Body of pancreas (tissue), 4 donors: ENCODE data around the gene SCAF11. TPM values are rescaled to one million over a fixed set of nuclear protein-coding genes. Genes with fewer than 3 reads are reported as not detected.

Experiments used
- ATAC-seq: fragments of 150-250 bp; one replicate; pipeline ENCODE4 v1.9.1; 2016
- DNase-seq, 4 donors: peaks; one replicate each; pipeline ENCODE4 v3.0.0-alpha.2; 2019
- H3K27ac ChIP-seq, 4 donors: fragments of 200-600 bp; sonication (generic); 1 replicate in 3 of 4; 2 replicates in 1 of 4; pipeline versions ENCODE4 v1.5.1 to v1.6.1; 2016 to 2019; ENCODE audit warnings: mild to moderate bottlenecking in 1 of 4, mixed read lengths in 1 of 4, moderate library complexity in 1 of 4
- H3K27me3 ChIP-seq, 2 donors: fragments of 200-600 bp; sonication (generic); one replicate each; pipeline ENCODE4 v1.6.0; 2016; ENCODE audit warnings: mild to moderate bottlenecking in 1 of 2
- H3K36me3 ChIP-seq, 2 donors: fragments of 200-600 bp; sonication (generic); replicated peaks in 1 of 2; 2 replicates each; pipeline ENCODE4 v1.5.1; 2016; ENCODE audit warnings: low read depth in 2 of 2; ENCODE audit not compliant: insufficient read depth in 1 of 2
- H3K4me1 ChIP-seq: fragments of 200-600 bp; sonication (generic); one replicate; pipeline ENCODE4 v1.6.0; 2016
- H3K4me3 ChIP-seq, 2 donors: fragments of 200-600 bp; sonication (generic); 1 replicate in 1 of 2; 2 replicates in 1 of 2; pipeline ENCODE4 v1.5.1; 2016 to 2019
- H3K9me3 ChIP-seq, 3 donors: fragments of 200-600 bp; sonication (generic); 1 replicate in 2 of 3; 2 replicates in 1 of 3; pipeline ENCODE4 v1.5.1; 2016
- POLR2A ChIP-seq, 3 donors: fragments of 450-650 bp; IDR thresholded peaks; one replicate each; pipeline ENCODE4 v1.6.1; 2016; ENCODE audit warnings: antibody characterized with exemption in 3 of 3, mild to moderate bottlenecking in 2 of 3
- WGBS, 2 donors: methylation state at CpG; one replicate each; pipeline ENCODE4 v1.1.5; 2017; 5-methylcytosine and 5-hydroxymethylcytosine counted together
- intact Hi-C: fragments of 100-400 bp; cut with DNase I; formaldehyde crosslinking; loops from one replicate; pipeline ENCODE4 v1.15.1; 2023
- total RNA-seq, 2 donors: library from RNA; depleted of rRNA; stranded (reverse); fragments of >200 nt; gene quantifications; one replicate each; pipeline ENCODE4 v1.1.0, GENCODE V29; 2016
- TF ChIP-seq, protein P1 (sequence below), 7 experiments: fragments of 450-650 bp in 4 of 7; fragments of 200-600 bp in 3 of 7; sonication (generic) in 3 of 7; IDR thresholded peaks; one replicate each; pipeline ENCODE4 v1.5.1; 2016 to 2019; ENCODE audit warnings: antibody characterized with exemption in 7 of 7

SCAF11 gene
- total RNA-seq, 2 donors from 2014 or later: 79.1 to 104 TPM

DNA sequence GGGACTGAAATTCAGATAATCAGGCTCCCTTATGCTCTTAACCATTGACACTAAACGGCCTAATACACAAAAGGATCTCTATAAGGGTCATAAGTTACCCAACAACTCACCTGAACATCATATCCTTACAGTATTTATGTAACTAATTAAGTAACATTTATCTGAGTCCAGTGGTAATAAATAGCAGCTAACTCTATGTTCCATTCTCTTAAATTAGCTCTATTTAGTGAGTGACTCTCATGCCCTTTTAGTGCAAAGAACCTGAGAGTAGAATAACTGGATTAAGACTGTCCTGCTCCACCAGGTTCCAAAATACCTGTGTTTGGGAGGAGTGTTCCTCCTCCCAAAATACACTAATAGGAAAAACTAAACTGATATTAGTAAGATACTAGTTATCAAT is 9.8 kb downstream of the SCAF11 start:
- 48 to 67% methylated on average over 1 of the region's 1 CpG for WGBS, 2 donors
- Histone ChIP-seq H3K4me1 (peaks cover 65% of the 10 kb centered on the region), H3K27ac (peak overlapping the region in 1 of 4 donors; percentile 26), H3K36me3 (no peaks in the 10 kb centered on the region), H3K9me3 (no peaks in the 10 kb centered on the region), H3K4me3 (no peak overlapping the region), H3K27me3 (no peaks in the 10 kb centered on the region)
- ATAC-seq: no peak
- no peak for TF ChIP-seq POLR2A (IDR thresholded peaks at IDR 0.05)
- TF ChIP-seq, protein P1, sequence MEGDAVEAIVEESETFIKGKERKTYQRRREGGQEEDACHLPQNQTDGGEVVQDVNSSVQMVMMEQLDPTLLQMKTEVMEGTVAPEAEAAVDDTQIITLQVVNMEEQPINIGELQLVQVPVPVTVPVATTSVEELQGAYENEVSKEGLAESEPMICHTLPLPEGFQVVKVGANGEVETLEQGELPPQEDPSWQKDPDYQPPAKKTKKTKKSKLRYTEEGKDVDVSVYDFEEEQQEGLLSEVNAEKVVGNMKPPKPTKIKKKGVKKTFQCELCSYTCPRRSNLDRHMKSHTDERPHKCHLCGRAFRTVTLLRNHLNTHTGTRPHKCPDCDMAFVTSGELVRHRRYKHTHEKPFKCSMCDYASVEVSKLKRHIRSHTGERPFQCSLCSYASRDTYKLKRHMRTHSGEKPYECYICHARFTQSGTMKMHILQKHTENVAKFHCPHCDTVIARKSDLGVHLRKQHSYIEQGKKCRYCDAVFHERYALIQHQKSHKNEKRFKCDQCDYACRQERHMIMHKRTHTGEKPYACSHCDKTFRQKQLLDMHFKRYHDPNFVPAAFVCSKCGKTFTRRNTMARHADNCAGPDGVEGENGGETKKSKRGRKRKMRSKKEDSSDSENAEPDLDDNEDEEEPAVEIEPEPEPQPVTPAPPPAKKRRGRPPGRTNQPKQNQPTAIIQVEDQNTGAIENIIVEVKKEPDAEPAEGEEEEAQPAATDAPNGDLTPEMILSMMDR (IDR thresholded peaks at IDR 0.05): no peak
- no peak for DNase-seq
- intact Hi-C loops: no loop called here

DNA sequence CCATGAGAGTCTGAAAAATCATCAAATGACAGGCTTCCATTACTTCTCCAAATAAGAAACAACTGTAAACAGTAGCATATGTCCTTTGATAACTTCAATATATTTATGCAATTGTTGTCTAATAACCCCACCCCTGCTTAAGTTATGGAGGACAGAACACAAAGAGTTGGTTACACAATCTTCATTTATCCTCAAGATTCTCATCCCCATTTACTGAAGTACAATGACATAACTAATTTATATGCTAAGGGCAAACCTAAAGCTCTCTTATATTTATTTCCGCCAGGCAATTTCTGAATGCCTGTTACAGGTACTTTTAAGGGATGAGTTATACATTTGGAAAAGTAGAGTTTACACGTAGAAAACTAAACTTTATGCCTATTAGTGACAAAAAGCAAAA is 12.3 kb downstream of the SCAF11 start:
- intact Hi-C loops: no loop called here
- Histone ChIP-seq H3K27me3 (no peaks in the 10 kb centered on the region), H3K9me3 (no peaks in the 10 kb centered on the region), H3K27ac (no peak overlapping the region), H3K4me1 (peaks cover 84% of the 10 kb centered on the region), H3K36me3 (no peaks in the 10 kb centered on the region), H3K4me3 (no peak overlapping the region)
- DNase-seq (no peak), ATAC-seq (no peak)
- TF ChIP-seq, protein P1 (IDR thresholded peaks at IDR 0.05): no peak
- TF ChIP-seq POLR2A (IDR thresholded peaks at IDR 0.05): no peak
- WGBS, 2 donors: 85 to 92% methylated on average over 2 of the region's 2 CpGs

DNA sequence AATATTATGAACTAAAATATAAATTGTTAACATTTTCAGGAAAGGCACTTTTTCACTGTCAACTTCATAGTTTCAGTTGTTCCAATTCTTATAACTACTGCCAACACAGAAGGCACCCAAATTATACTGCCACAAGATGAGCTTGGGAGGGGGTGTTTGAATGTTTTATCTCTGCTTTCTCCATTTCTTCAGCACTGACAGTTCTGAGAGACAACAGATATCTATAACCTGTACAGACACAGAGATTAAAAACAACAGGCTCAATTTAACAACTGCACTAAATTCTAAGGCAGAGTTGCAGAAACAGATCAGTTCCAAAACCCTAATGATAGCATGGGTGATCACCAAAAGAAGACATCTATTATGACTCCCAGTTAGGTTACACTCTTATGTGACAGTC is 12.8 kb downstream of the SCAF11 start:
- TF ChIP-seq, protein P1 (IDR thresholded peaks at IDR 0.05): no peak
- TF ChIP-seq POLR2A (IDR thresholded peaks at IDR 0.05): no peak
- DNase-seq (no peak), ATAC-seq (no peak)
- no peaks in the 10 kb centered on the region for H3K27me3 ChIP-seq
- H3K9me3 ChIP-seq: no peaks in the 10 kb centered on the region
- H3K36me3 ChIP-seq: no peaks in the 10 kb centered on the region
- peaks cover 84% of the 10 kb centered on the region for H3K4me1 ChIP-seq
- no peak overlapping the region for H3K27ac ChIP-seq
- intact Hi-C loops: no loop called here
- H3K4me3 ChIP-seq: no peak overlapping the region

DNA sequence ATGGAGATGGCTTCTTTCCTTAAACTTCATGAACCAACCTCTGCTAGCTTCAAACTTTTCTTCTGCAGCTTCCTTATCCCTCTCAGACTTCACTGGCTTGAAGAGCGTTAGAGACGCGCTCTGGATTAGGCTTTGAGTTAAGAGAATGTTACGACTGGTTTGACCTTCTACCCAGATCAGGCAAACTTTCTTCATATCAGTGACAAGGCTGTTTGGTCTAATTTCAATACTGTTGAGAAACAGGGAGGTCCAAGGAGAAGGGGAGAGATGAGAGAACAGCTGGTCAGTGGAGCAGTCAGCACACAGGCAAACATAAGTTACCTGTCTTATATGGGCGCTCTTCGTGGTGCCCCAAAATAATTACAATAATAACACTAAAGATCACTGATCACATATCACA is 14.9 kb downstream of the SCAF11 start:
- Histone ChIP-seq H3K4me1 (peaks cover 63% of the 10 kb centered on the region), H3K36me3 (no peaks in the 10 kb centered on the region), H3K4me3 (no peak overlapping the region), H3K9me3 (no peaks in the 10 kb centered on the region), H3K27me3 (no peaks in the 10 kb centered on the region), H3K27ac (peak overlapping the region in 1 of 4 donors; percentile 12)
- WGBS, 2 donors: 44 to 48% methylated on average over 6 of the region's 6 CpGs
- ATAC-seq (peak; percentile 42), DNase-seq (no peak)
- no peak for TF ChIP-seq POLR2A (IDR thresholded peaks at IDR 0.05)
- TF ChIP-seq, protein P1 (IDR thresholded peaks at IDR 0.05): no peak
- intact Hi-C loops: no loop called here

DNA sequence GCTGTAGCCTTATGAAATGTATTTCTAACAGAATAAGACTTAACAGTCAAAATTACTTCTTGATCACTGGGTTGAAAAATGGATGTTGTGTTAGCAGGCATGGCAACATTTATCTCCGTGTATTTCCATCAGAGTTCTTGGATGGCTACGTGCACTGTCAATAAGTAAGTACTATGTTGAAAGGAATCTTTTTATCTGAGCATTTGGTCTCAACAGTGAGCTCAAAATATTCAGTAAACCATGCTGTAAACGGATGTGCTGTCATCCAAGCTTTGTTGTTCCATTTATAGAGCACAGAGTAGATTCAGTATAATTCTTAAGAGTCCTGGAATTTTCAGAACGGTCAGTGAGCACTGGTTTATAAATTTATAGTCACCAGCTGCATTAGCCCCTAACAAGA is 15.5 kb downstream of the SCAF11 start:
- no peak for TF ChIP-seq POLR2A (IDR thresholded peaks at IDR 0.05)
- TF ChIP-seq, protein P1 (IDR thresholded peaks at IDR 0.05): no peak
- peak overlapping the region in 1 of 4 donors; percentile 12 for H3K27ac ChIP-seq
- H3K4me1 ChIP-seq: peaks cover 63% of the 10 kb centered on the region
- ATAC-seq: no peak
- no peak overlapping the region for H3K4me3 ChIP-seq
- no peaks in the 10 kb centered on the region for H3K9me3 ChIP-seq
- 74 to 85% methylated on average over 4 of the region's 4 CpGs for WGBS, 2 donors
- no peaks in the 10 kb centered on the region for H3K36me3 ChIP-seq
- intact Hi-C loops: no loop called here
- H3K27me3 ChIP-seq: no peaks in the 10 kb centered on the region
- no peak for DNase-seq
